Endometrium (tissue), 2 donors: ENCODE measurements around the gene RTN1.

Experiments
- FAIRE-seq: peaks from 2 replicates; lab custom pipeline; 2012; peaks lifted over from hg19 to GRCh38; lab: Jason Lieb, UNC
- donor health status: control.
- donor health status: control.

RTN1 gene

DNA sequence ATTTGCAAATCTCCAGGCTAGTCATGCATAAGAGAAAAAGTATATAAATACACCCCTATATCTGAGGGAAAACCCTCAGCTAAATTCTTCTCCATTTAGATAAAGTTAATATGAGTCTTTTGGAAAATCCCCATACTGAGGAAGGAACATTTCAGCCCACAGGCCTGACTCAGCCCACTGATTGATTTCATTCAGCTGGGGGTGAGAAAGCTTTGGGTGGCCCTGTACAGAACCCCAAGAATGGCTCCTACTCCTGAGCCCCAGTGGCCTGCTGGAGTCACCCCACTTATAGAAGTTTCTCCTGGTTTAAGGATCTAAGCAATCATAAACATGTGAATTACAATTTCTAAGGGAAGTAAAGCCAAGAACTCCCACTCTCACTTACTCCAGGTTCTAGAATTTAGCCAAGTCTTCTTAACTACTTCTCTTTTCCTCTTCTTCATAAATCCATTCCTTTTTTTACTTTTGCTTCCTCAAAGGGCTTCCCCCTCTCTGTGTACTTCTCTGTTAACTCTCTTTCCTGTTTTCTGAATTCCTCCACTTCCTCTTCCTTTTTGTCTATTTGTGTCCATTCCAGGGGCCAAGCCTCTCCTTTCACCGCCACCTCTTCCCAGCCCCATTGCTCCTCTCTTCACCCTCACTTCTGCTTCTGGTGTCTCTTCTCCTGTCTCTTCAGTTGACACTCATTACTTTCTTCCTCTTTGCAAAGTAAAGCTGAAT lies 21.0 kb downstream of the RTN1 start:
- FAIRE-seq: no peak

DNA sequence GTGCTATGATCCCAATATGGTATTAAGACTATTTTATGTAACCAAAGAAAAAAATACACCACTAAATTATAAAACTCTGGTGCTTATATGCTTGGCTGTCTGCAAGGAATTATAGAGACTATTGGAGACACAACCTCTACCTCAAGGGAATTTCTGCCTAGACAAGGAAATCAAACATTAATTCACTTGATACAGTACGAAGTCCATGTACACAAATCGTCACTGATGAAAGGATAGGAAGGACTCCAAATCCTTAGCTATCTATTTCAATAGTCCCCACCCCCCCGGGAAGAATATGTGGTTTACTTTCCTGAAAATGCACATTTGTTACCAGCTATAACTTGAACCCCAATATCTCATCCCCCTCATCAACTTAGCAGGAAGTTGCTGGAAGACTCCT lies 21.9 kb downstream of the RTN1 start:
- no peak for FAIRE-seq

DNA sequence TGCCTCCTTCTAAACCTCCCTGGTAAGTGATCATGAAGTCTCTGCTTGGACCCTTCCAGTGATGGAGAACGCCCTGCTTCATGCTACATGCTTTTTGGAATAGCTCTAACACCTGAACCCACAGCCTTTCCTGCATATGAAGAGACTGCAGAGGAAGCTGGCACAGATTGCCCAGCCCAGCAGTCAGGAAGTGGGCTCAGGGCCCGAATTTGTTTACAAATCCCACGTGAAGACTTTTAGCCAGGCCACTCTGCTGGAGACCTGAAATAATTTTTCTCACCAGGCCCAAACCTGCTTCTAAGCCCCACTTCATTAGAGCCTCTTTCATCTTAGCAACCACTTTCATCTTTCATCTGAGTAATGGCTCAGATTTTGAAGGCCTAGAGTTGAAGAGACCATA lies 22.9 kb downstream of the RTN1 start:
- FAIRE-seq: no peak

DNA sequence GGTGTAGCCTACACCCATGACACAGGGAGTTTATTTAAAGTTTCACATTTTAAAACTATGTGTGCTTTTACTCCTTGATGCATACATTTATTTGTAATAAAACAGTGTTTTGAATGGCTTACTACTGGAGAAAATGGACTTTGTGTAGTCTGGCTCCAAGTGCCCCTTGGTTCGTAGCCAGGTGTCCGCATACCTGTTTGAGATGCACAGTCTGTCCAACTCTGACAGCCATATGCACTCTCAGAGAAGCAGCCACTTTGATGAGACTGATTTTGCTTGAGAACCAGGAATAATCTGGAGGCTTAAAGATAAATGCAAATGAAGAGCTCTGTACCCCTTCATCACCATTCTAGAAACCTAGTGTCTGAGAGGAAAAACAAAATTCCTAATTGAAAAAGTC lies 24.0 kb downstream of the RTN1 start:
- no peak for FAIRE-seq

DNA sequence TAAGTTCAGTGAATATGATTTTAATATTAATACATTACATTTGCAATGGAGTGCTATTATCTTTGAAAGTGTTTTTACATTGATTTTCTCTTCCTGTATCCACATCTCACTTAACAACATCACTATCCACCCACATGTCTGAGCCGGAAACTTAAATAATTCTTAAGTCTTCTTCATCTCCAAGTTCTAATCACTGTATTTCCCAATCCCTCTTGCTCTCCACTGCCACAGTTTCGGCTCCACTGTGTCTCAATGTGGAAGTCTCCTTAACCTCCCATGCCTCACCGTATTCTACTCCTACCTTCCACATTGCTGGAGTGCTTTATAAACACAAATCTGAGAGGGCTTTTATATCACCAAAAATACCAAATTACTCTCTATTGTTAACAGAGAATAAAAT lies 25.3 kb downstream of the RTN1 start:
- FAIRE-seq: no peak

DNA sequence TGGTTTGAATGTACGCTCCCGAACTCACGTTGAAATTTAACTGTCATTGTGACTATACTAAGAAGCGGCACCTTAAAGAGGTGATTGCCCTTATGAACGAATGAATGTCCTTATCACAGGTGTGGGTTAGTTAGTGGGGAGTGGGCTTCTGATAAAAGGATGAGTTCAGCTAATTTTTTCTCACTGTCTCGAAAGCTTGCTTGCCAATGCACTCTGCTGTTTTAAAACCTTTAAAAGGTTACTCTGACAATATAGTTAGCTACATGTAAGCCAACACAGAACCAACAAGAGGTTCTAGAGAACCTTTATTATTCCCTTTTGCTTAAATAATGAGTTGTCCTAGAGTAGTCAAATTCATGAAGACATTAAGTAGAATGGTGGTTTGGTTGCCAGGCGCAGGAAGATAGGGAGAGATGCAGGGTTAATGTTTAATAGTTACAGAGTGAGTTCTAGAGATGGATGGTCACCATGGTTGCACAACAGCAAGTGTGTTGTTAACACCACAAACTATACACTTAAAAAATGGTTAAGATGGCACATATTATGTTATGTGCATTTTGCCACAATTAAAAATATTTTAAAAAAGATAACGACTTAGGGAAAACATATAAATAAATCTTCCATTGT lies 26.3 kb downstream of the RTN1 start:
- FAIRE-seq: no peak

DNA sequence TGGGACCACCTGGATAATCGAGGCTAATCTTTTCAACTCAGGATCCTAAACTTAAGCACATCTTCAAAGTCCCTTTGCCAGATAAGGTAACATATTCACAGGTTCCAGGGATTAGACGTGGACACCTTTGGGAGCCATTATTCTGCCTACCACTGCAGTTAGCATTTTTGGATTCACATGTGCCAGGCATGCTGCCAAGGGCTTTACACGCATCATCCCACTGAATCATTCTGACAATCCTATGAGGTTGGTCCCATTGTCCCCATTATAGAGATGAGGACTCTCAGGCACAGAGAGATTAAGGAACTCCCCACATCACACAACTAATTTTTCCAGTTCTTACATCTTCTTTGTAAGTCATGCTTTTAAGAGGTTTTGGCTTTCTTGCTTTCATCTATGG lies 34.5 kb downstream of the RTN1 start:
- FAIRE-seq: no peak

DNA sequence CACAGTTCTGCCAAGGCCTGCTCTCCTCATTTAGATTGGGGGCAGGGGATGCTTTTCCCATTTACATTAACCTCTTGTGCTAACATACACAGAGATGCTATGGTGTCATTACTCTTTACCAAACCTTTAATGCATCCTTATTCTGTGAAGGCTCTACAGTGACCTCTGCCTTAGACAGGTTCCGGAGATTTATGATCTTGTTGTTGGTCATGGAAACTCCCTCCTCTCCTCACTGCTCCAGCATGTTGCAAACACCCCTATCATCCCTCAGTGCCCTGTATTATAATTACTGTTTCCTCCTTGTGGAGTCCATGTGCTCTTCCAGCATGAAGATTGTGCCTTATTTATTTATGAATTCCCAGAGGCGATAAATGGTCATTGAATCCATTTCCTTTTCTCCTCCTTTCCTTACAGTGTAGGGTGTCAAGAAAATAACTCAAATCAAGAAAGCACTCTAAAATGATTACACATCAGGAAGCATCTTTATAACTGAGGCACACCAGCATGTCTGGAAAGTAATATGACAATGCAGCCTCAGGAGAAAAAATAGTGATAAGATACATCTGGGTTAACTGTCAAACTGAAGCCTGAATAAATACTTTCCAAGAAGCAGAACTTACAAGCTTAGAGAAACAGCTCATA lies 37.8 kb downstream of the RTN1 start:
- no peak for FAIRE-seq

DNA sequence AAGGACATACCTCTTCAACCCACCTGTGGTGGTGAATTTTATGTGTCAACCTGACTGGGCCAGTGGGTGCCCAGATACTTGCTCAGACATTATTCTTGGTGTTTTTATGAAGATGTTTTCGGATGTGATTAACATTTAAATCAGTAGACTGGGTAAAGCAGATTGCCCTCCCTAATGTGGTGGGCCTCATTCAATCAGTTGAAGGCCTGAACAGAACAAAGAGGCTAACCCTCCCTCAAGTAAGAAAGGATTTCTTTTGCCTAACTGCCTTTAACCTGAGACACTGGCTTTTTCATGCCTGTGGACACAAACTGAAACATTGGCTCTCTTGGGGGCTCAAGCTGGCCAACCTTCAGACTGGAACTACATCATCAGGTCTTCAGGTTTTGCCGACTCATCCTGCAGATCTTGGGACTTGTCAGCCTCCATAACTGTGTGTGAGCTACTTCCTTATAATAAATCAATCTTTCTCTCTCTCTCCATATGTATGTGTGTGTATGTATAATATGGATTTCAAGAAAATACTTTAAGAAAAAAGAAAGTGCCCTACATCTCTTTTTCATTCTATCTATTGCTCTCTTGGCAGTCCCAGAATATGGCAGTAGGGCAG lies 39.4 kb downstream of the RTN1 start:
- no peak for FAIRE-seq

DNA sequence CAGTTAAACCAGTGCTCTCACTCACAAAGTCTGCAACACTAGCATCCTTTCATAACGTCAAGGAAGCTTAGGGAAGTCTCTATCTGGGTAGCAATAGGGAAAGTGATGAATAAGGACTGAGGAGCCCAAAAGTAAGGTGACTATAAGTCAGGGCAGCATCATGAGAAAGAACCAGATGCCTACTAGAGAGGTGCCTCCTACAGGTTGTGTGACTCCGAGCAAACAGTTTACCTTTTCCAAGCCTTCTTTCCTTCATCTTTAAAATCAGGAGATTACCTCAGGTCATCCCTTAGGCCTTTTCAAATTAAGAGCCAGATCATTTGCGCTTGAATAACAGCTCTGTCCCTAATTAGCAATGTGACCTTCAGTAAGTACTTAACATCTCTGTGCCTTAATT lies 40.2 kb downstream of the RTN1 start:
- no peak for FAIRE-seq

DNA sequence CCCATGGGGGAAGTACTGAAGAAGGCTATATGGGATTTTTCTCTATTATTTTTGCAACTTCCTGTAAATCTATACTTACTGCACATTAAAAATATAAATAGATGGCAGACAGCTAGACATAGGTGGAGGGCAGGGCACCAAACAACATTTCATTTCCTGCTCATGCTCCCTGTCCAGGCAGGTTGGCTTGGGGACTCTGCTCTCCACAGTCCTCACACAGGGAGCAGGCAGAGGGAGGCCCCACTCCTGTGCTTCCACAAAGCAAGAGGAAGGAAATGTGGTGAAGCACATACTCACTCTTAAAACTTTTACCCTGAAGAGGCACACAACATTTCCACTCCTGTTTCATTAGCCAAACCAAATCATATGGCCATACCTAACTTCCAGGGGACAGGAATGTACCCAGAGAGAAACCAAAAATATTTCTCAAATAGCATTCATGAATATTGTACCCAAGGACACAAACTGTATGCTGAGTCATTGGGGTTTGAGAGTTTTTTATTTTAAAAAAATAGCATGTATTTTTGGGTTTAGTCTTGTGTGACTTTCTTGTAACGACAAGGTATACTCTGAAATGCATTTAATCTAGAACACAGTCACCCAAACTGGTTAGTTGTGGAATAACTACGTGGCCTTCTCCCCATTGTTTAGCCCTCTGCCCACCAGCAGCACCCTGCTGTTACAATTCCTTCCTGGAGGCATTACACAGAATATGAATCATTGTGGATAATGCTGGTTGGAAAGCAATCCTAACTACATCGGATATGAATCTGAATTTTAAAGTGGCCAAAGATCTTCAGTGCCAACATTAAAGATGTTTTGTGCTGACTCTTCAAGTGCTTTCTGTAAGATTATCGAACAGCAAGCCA lies 40.9 kb downstream of the RTN1 start:
- FAIRE-seq: no peak

DNA sequence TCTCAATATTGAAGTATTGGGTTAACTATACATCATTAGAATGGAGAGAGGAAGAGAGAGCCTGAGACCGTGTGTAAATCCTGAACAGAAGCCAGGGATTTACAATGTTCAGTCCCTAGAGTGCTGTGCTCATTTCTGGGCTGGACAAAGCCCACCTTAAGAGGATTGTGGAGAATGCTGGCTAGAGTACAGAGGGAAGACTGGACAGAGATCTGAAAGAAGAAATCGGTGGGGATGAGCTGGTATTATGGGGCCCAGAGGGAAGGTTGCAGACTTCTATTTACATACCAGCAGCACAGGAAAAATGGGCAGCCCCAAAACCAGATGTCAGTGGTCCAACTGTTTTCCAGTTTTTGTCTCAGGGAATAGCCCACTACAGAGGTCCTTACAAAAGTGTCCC lies 42.3 kb downstream of the RTN1 start:
- no peak for FAIRE-seq

DNA sequence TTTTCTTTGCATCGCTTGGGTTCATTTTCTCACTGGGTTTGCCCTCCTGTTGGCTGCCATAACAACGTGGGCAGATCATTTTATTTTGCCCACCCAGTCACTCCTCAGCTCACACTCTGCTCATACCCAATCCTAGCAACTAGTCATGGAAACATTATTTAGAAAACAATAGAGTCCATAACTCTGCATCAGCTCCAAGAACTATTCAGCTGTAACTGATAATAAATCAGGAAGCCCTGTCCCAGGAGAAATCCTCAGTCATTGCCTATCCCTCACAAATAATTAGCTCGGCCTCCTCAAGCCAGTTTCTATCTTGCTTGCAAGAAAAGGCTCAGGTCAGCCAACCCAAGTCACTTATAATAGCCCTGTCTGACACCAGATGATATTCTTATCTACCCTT lies 43.2 kb downstream of the RTN1 start:
- no peak for FAIRE-seq

DNA sequence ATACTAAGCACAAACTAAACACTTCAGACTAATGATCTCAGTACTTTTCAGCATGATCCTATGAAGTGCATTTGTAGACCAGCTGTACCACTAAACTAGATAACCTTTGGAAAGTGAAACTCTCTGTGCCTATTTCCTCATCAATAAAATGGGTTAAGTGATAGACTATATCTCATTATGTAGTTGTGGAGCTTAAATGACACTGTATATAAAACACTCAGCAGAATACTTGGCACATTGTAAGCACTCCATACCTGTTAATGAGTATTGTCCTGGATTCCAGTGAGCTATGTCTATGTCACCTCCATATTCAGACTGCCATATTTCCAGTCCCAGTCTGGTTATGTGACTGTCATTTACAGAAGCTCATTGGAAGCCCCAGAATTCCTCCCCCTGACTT lies 44.4 kb downstream of the RTN1 start:
- FAIRE-seq: no peak

DNA sequence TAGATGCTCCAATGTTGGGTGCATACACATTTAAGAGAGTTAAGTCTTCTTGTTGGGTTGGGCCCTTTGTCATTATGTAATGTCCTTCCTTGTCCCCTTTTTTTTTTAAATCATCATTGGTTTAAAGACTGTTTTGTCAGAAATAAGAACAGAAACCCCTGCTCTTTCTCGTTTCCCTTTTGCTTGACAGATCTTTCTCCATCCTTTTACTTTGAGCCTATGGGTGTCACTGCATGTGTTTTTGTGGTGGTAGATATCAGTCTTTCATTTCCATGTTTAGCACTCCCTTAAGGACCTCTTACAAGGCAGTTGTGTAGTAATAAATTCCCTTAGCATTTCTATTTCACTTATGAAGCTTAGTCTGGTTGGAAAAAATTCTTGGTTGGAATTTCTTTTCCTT lies 47.4 kb downstream of the RTN1 start:
- no peak for FAIRE-seq

DNA sequence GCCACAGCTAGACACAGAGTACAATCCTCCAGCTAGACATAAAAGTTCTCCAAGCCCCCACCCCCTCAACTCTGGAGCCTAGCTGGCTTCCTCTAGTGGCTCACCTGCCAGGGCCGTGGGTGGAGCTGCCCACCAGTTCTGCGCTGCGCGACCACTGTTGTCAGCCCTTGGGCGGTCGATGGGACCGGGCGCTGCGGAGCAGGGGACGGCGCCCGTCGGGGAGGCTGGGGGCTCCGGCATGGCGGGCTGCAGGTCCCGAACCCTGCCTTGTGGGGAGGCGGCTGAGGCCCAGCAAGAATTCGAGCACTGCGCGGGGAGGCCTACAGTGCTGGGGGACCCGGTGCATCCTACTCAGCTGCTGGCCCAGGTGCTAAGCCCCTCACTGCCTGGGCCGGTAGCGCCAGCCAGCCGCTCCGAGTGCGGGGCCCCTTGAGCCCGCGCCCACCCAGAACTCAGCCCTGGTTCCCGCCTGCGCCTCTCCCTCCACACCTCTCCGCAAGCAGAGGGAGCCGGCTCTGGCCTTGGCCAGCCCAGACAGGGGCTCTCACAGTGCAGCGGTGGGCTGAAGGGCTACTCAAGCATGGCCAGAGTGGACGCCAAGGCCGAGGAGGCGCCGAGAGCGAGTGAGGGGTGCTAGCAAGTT lies 51.0 kb downstream of the RTN1 start:
- FAIRE-seq: no peak

DNA sequence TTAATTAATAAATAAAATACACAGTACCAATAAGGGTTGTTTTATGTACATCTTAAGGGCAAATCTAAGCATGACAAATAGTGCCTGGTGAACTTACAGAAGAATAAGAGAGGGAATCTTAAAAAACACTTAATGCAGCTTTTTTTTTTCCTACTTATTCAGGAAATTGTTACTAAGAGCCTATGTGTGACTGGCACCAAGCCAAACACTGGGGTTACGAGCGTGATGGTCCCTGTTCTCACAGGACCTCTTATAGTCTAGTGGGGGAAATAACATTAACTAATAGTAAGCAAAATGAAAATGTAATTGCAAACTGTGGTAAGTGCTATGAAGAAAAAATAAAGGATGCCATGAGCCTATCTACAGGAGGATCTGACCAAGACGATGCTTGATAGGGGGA lies 53.6 kb downstream of the RTN1 start:
- no peak for FAIRE-seq

DNA sequence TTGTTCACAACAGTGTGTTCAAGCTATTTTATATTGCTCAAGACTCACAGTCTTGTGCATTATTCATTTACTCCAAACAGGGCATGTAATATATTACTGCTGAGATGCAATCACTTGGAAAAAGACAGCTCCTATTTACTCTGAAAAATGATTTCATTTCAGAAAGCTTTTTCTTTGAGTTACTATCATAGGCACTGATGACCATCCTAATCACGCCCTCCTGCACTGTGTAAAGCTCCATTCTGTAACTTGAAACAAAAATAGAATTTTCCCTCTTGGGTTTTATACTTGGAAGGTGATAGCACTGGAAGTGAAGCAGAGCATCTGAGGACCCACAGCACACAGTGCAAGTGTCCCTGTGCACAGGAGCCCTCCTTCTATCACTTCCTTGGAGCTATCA lies 55.6 kb downstream of the RTN1 start:
- FAIRE-seq: no peak

DNA sequence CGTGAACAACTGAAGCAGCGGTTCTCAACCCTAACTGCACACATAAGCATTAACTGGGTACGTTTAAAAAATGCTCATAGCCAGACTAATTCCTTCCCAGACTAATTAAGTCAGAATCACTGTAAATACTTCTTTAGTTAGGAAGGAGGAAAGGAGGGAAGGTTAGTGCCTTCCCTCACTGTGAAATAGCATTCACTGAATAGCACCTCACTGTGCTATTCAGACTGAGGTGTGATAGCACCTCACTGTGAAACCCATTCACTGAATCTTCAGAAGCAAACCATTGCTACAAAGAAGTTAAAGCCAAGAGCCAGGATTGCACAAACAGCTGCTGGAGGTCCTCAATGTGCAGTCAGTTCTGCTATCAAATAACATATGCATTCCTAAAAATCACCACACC lies 58.8 kb downstream of the RTN1 start:
- no peak for FAIRE-seq

DNA sequence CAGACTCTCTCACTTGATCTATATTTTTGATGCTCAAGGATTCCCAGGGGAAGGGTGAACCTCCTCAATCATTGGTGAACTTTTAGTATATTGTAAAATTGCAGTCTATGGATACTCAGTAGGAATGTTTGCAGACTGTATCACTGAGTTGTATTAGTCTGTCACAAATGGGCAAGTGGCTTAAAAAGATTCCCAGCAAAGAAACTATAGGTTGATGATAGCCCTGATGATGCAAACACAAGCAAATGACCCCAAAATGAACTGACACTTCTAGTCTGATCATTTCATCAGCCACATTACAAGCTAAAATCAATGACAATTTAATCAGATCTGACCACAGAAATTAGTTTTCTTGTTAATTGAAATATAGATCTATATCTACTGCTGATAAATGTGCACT lies 59.5 kb downstream of the RTN1 start:
- no peak for FAIRE-seq

DNA sequence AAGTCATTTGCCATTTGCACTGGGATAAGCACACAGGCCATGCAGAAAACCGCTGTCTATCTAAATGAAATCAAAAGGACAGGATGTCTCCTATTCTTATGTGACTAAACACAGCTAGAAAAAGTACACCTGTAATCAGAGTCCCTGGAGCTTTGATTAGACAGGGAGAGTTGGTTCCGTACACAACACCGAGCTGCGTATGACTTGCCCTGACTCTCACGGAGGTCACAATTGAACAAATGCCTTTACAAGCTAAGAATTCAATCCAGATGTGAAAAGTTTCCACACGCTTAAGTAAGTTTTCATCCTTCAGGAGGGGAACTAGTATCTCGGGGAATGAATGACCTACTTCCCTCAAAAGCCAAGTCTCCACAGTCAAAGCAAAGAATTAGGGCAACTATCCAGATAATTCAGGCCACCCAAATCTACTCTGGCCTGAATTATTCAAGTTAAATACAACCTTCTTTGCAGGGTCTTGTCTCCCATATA lies 67.5 kb downstream of the RTN1 start:
- no peak for FAIRE-seq

DNA sequence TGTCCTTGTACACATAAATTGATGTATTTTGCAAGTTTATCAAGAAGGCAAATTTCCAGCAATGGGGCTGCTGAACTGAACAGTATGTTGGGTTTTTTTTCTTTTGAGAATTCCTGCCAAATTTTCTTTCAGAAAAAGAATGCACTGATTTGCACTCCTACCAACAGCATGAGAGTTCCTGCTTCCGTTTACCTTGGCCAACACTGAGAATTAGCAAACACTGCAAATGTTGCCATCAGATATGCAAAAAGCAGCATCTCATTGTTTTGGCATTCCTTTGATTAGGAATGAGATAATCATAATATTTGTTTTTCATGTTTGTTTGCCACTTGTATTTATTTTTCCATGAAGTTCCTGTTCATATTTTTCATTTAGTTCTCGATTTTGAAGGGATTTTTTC lies 82.4 kb downstream of the RTN1 start:
- FAIRE-seq: no peak
